Measurements from ENCODE around the gene C16orf86.

C16orf86 gene

DNA sequence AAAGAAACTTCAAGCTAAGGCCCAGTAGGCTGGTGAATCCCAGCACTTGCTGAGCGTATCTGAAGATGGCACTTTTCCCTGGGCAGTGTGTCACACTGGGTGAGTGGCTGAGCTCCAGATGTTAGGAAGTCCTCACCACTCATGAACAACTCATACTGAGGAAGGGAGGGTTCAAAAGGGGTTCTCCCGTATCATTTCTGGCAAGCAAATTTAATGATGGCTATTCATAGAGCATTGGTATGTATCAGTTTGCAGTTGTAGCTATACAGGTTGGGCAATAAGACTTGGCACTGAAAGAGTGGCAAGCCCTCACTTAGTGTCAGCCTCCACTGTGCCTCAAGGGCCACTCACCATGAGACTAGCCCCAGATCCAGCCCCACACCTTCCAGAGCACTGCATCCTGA is 41.8 kb downstream of the C16orf86 start:
- TF ChIP-seq, protein P1, sequence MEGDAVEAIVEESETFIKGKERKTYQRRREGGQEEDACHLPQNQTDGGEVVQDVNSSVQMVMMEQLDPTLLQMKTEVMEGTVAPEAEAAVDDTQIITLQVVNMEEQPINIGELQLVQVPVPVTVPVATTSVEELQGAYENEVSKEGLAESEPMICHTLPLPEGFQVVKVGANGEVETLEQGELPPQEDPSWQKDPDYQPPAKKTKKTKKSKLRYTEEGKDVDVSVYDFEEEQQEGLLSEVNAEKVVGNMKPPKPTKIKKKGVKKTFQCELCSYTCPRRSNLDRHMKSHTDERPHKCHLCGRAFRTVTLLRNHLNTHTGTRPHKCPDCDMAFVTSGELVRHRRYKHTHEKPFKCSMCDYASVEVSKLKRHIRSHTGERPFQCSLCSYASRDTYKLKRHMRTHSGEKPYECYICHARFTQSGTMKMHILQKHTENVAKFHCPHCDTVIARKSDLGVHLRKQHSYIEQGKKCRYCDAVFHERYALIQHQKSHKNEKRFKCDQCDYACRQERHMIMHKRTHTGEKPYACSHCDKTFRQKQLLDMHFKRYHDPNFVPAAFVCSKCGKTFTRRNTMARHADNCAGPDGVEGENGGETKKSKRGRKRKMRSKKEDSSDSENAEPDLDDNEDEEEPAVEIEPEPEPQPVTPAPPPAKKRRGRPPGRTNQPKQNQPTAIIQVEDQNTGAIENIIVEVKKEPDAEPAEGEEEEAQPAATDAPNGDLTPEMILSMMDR (conservative IDR thresholded peaks at IDR 0.05; ENCODE audit: low read length): no peak
- no peak overlapping the region for H3K4me3 ChIP-seq (ENCODE audit: low read length)
- DNase-seq (ENCODE audit: low read depth): peak; percentile 70

DNA sequence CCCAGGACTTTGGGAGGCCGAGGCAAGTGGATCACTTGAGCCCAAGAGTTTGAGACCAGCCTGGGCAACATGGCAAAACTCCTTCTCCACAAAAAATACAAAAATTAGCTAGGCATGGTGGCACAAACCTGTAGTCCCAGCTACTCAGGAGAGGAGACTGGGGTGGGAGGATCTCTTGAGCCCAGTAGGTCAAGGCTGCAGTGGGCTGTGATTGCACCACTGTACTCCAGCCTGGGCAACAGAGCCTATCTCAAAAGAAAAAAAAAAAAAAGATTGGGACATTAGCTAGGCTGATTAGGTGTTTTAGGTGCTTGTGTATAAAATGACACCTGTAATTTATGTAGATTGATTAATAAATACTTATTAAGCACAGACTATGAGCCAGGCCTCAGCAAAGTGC is 42.4 kb downstream of the C16orf86 start:
- no peak for DNase-seq (ENCODE audit: low read depth)
- TF ChIP-seq, protein P1 (conservative IDR thresholded peaks at IDR 0.05; ENCODE audit: low read length): no peak
- no peak overlapping the region for H3K4me3 ChIP-seq (ENCODE audit: low read length)

DNA sequence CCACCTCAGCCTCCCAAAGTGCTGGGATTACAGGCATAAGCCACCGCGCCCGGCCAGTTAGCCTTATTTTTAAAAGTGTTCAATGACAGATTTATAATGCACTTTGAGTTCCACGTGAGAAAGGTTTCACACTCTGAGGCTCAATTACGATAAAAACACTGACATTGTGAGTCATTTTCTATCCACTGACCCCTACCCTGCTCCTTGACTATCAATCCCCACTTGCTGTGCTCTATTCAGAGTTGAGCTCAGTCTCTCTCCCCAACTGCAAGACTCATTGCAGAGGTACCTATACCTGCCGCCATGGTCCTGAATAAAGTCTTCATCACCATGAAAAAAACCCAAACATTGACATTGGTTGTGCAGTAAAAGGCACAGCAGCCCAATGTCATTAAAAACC is 44.0 kb downstream of the C16orf86 start:
- TF ChIP-seq, protein P1 (conservative IDR thresholded peaks at IDR 0.05; ENCODE audit: low read length): no peak
- DNase-seq (ENCODE audit: low read depth): no peak
- no peak overlapping the region for H3K4me3 ChIP-seq (ENCODE audit: low read length)

DNA sequence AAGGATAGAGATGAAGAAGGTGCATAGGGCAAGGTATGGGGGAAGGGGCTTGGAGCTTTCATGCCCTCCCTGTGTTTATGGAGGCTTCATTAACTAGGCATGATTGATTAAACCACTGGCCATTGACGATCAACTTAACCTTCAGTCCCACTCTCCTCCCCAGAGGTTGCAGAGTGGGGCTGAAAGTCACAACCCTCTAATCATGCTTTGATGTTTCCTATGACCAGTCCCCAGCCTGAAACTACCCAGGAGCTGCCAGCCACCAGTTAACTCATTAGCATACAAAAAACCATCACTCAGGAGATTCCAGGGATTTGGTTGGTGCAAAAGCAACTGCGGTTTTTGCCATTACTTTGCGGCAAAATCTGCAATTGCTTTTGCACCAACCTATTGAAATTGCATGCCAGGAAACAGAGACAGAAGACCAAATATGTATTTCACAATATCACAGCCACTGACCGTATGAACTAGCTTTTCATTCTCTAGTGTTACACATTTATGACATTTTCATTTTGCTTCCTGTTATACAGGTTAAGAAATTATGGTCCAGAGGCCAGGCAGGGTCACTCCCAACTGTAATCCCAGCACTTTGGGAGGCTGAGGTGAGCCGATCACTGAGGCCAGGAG is 47.1 kb downstream of the C16orf86 start:
- no peak overlapping the region for H3K4me3 ChIP-seq (ENCODE audit: low read length)
- TF ChIP-seq, protein P1 (conservative IDR thresholded peaks at IDR 0.05; ENCODE audit: low read length): no peak
- DNase-seq (ENCODE audit: low read depth): no peak

GRCh38 chr16:67714522-67714921 is 47.9 kb downstream of the C16orf86 start:
- no peak for DNase-seq (ENCODE audit: low read depth)
- H3K4me3 ChIP-seq (ENCODE audit: low read length): no peak overlapping the region
- TF ChIP-seq, protein P1 (conservative IDR thresholded peaks at IDR 0.05; ENCODE audit: low read length): no peak

DNA sequence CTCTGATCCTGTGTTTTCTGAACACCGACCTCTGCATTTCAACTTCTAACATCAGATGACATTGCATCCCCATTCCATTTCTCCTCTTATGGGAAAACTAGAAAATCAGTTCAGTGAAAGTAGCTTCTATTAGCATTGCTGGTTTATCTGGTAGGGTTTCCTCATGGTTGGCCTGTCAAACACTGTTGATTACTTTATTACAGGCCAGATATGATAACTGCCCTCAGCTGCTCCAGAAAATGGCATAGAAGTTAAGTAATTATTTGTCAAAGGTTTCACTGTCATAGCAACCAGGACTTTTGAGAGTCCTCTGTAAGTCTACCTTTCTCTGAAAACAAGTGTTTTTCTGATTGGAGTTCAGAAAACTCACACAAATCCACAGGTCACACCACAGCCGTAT is 49.5 kb downstream of the C16orf86 start:
- no peak overlapping the region for H3K4me3 ChIP-seq (ENCODE audit: low read length)
- TF ChIP-seq, protein P1 (conservative IDR thresholded peaks at IDR 0.05; ENCODE audit: low read length): no peak
- no peak for DNase-seq (ENCODE audit: low read depth)

All from AG10803 (cell line).